Measurements from ENCODE around the gene ENC1. TPM values are rescaled to one million over a fixed set of nuclear protein-coding genes. Genes with fewer than 3 reads are reported as not detected.

ENC1 gene
- total RNA-seq, 1 experiment from 2014 or later, result 37.0 TPM

DNA sequence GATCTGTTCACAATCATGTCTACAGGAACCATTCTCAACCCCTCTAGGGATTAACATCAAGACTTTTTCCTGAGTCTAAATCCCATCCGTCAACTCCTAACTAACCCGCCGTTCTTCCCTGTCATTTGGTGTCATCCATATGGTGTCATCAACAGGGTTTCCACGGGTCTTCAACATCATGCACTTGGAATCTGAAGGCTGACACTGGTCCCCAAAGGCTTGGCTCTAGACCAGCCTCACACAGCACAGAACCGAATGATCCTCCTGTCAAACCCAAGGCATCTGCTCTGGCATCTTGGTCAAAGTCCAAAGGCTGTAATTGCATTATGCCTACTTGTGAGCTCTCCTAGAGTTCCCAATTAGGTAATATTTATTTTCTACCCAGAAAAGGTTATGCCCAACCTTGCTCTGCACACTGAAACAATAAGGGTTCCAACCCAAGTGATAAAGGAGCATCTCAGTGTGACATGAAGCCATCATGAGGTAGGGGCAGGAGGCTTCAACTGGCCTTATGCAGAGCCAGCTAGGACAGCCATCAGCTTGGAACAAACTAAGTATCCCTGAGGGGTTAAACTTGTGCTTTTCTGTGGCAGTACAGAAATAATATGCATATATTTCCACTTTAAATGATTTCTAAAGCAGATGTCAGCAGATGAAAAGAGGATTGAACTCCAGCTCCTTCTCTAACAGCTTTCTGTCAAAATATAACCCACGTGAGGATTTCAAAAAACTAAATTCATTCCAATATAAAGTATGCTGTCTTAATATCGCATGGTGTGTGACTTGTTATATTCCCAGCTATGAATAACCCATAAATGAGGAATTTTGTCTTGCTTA, 13.9 kb downstream of the ENC1 start:
- no peak for DNase-seq (ENCODE audit: low read depth, low spot score)
- H3K9me3 ChIP-seq (ENCODE audit: control insufficient read depth, insufficient read depth, low read depth, low read length), result no peaks in the 10 kb centered on the region
- H3K27me3 ChIP-seq (ENCODE audit: control insufficient read depth, insufficient read depth, low read length), result no peaks in the 10 kb centered on the region
- no peak for TF ChIP-seq POLR2AphosphoS5 (IDR thresholded peaks at IDR 0.05; ENCODE audit: low read depth, low read length)
- TF ChIP-seq, protein P1, sequence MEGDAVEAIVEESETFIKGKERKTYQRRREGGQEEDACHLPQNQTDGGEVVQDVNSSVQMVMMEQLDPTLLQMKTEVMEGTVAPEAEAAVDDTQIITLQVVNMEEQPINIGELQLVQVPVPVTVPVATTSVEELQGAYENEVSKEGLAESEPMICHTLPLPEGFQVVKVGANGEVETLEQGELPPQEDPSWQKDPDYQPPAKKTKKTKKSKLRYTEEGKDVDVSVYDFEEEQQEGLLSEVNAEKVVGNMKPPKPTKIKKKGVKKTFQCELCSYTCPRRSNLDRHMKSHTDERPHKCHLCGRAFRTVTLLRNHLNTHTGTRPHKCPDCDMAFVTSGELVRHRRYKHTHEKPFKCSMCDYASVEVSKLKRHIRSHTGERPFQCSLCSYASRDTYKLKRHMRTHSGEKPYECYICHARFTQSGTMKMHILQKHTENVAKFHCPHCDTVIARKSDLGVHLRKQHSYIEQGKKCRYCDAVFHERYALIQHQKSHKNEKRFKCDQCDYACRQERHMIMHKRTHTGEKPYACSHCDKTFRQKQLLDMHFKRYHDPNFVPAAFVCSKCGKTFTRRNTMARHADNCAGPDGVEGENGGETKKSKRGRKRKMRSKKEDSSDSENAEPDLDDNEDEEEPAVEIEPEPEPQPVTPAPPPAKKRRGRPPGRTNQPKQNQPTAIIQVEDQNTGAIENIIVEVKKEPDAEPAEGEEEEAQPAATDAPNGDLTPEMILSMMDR (IDR thresholded peaks at IDR 0.05), result no peak; the same call in 1 of the 2 replicates
- POLR2A ChIA-PET, result interaction anchor here (0.7 kb wide), 1 partner anchor 86 kb away, joined by 4 read pairs; no protein-coding TSS in a partner anchor
- no peak overlapping the region for H3K4me3 ChIP-seq (ENCODE audit: low read depth in 2 of 2, low read length in 2 of 2)
- no peaks in the 10 kb centered on the region; the same call in 1 of the 2 replicates for H3K36me3 ChIP-seq (ENCODE audit: control insufficient read depth, insufficient read depth, low read length)
- CTCF ChIA-PET, result no interaction called here
- no peak for ATAC-seq
- peaks cover 35% of the 10 kb centered on the region for H3K4me1 ChIP-seq (ENCODE audit: control insufficient read depth, insufficient read depth, low read length)
- in situ Hi-C loops (cut with HindIII; ENCODE audit: low pct_unique_long_range_greater_than_20kb, low sequenced_read_pairs) (no loop called here), intact Hi-C loops (cut with micrococcal nuclease; ENCODE audit: unreplicated experiment) (no loop called here)
- BruUV-seq (replicated peaks), result no TSS peak
- H3K27ac ChIP-seq (ENCODE audit: low read length), result no peak overlapping the region

DNA sequence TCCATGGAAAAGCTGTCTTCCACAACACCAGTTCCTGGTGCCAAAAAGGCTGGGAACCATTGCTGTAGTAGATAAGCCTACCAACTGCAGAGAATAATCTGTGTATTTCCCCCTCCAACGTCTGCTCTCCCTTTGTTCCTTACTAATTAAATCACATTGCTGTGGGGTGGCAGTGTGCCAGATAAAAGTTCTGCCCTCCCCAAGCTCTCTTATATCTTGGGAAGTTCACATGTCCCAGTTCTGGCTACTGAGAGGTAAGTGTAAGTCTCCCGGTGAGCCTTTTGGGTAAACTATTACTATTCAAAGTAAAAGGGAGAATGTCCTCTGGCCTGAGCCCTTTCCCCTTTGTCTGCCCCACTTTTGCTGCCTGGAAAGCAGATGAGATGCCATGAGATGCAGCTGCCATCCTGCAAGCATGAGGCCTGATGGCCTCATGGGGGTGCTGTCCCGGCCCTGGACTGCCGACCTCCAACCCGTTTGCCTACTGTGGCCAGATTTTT, 14.7 kb downstream of the ENC1 start:
- BruUV-seq (replicated peaks), result no TSS peak
- TF ChIP-seq, protein P1 (IDR thresholded peaks at IDR 0.05), result 0 out of 2 replicates have a peak, but pooled peaks have one; percentile 26
- TF ChIP-seq TCF7L2 (IDR thresholded peaks at IDR 0.05; ENCODE audit: low read depth, low read length), result no peak
- H3K27ac ChIP-seq (ENCODE audit: low read length), result no peak overlapping the region
- H3K36me3 ChIP-seq (ENCODE audit: control insufficient read depth, insufficient read depth, low read length), result no peaks in the 10 kb centered on the region; the same call in 1 of the 2 replicates
- peaks cover 26% of the 10 kb centered on the region for H3K4me1 ChIP-seq (ENCODE audit: control insufficient read depth, insufficient read depth, low read length)
- no peak for ATAC-seq
- no peak for DNase-seq (ENCODE audit: low read depth, low spot score)
- no peaks in the 10 kb centered on the region for H3K27me3 ChIP-seq (ENCODE audit: control insufficient read depth, insufficient read depth, low read length)
- ChIA-PET POLR2A (interaction anchor here (0.6 to 0.7 kb wide), 2 partner anchors 85 to 1139 kb away, joined by 3 to 4 read pairs; no protein-coding TSS in a partner anchor), CTCF (no interaction called here)
- in situ Hi-C loops (cut with HindIII; ENCODE audit: low pct_unique_long_range_greater_than_20kb, low sequenced_read_pairs) (no loop called here), intact Hi-C loops (cut with micrococcal nuclease; ENCODE audit: unreplicated experiment) (no loop called here)
- no peak overlapping the region for H3K4me3 ChIP-seq (ENCODE audit: low read depth in 2 of 2, low read length in 2 of 2)
- no peaks in the 10 kb centered on the region for H3K9me3 ChIP-seq (ENCODE audit: control insufficient read depth, insufficient read depth, low read depth, low read length)

DNA sequence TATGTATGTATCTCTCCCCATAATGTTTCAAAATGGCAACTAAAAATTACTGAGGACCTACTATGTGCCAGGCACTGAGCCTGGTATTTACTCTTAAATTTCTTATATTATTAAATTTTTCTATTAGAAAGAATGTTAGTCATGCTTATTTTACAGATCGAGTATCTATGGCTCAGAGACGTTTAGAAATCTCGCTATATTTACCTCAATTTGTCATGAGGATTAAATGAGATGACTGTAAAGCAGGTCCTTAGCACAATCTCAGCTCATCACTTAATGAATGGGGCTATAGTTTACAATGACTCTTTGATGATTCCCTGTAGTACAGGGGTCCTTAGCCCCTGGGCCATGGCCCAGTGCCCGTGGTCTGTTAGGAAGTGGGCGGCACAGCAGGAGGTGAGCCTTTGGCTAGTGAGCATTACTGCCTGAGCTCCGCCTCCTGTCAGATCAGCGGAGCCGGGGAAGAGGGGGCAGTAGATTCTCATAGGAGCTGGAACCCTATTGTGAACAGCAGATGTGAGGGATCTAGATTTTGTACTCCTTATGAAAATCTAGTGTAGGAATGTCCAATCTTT, 15.5 kb downstream of the ENC1 start:
- Histone ChIP-seq H3K9me3 (ENCODE audit: control insufficient read depth, insufficient read depth, low read depth, low read length) (no peaks in the 10 kb centered on the region), H3K27ac (ENCODE audit: low read length) (no peak overlapping the region), H3K27me3 (ENCODE audit: control insufficient read depth, insufficient read depth, low read length) (no peaks in the 10 kb centered on the region), H3K4me3 (ENCODE audit: low read depth in 2 of 2, low read length in 2 of 2) (no peak overlapping the region), H3K36me3 (ENCODE audit: control insufficient read depth, insufficient read depth, low read length) (no peaks in the 10 kb centered on the region; the same call in 1 of the 2 replicates), H3K4me1 (ENCODE audit: control insufficient read depth, insufficient read depth, low read length) (peaks cover 19% of the 10 kb centered on the region)
- TF ChIP-seq POLR2AphosphoS5 (IDR thresholded peaks at IDR 0.05; ENCODE audit: low read depth, low read length) (no peak), SIN3A (IDR thresholded peaks at IDR 0.05; ENCODE audit: borderline replicate concordance, insufficient read depth, low read depth, low read length) (no peak), TCF7L2 (IDR thresholded peaks at IDR 0.05; ENCODE audit: low read depth, low read length) (no peak)
- TF ChIP-seq, protein P2, sequence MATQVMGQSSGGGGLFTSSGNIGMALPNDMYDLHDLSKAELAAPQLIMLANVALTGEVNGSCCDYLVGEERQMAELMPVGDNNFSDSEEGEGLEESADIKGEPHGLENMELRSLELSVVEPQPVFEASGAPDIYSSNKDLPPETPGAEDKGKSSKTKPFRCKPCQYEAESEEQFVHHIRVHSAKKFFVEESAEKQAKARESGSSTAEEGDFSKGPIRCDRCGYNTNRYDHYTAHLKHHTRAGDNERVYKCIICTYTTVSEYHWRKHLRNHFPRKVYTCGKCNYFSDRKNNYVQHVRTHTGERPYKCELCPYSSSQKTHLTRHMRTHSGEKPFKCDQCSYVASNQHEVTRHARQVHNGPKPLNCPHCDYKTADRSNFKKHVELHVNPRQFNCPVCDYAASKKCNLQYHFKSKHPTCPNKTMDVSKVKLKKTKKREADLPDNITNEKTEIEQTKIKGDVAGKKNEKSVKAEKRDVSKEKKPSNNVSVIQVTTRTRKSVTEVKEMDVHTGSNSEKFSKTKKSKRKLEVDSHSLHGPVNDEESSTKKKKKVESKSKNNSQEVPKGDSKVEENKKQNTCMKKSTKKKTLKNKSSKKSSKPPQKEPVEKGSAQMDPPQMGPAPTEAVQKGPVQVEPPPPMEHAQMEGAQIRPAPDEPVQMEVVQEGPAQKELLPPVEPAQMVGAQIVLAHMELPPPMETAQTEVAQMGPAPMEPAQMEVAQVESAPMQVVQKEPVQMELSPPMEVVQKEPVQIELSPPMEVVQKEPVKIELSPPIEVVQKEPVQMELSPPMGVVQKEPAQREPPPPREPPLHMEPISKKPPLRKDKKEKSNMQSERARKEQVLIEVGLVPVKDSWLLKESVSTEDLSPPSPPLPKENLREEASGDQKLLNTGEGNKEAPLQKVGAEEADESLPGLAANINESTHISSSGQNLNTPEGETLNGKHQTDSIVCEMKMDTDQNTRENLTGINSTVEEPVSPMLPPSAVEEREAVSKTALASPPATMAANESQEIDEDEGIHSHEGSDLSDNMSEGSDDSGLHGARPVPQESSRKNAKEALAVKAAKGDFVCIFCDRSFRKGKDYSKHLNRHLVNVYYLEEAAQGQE (IDR thresholded peaks at IDR 0.05; ENCODE audit: insufficient read depth in 1 of 2, low read depth in 2 of 2, low read length in 1 of 2), result no peak
- TF ChIP-seq, protein P1 (IDR thresholded peaks at IDR 0.05), result no peak
- in situ Hi-C loops (cut with HindIII; ENCODE audit: low pct_unique_long_range_greater_than_20kb, low sequenced_read_pairs) (no loop called here), intact Hi-C loops (cut with micrococcal nuclease; ENCODE audit: unreplicated experiment) (no loop called here)
- DNase-seq (ENCODE audit: low read depth, low spot score) (no peak), ATAC-seq (no peak)
- POLR2A ChIA-PET, result interaction anchor here (0.6 kb wide), 1 partner anchor 1138 kb away, joined by 3 read pairs; no protein-coding TSS in a partner anchor
- CTCF ChIA-PET, result no interaction called here
- BruUV-seq (replicated peaks), result no TSS peak
